GM18499 (cell line): ENCODE data around the gene SP7.
"Not testable (repeated sequence)": the region's sequence is repeated elsewhere in the genome, so short reads cannot be mapped to it uniquely, and the experiment has no call there.

Source experiments
- ATAC-seq: cut with Tn5 transposase; IDR thresholded peaks from one replicate; pipeline ENCODE4 v1.9.1; 2021; ENCODE audit warnings: moderate number of reproducible peaks; ENCODE audit not compliant: insufficient read depth, unreplicated experiment

The SP7 gene

GRCh38 chr12:53347905-53348304, 11.8 kb upstream of the SP7 start:
- no peak for ATAC-seq

GRCh38 chr12:53346491-53346890, 10.3 kb upstream of the SP7 start:
- ATAC-seq = no peak

- ATAC-seq = no peak
Observed at GRCh38 chr12:53345486-53346188, 9.5 kb upstream of the SP7 start.

- ATAC-seq = no peak
Observed at GRCh38 chr12:53344824-53345485, 8.8 kb upstream of the SP7 start.

GRCh38 chr12:53344487-53344823, 8.3 kb upstream of the SP7 start:
- no peak for ATAC-seq

- ATAC-seq = no peak
Observed at GRCh38 chr12:53343969-53344368, 7.8 kb upstream of the SP7 start.

GRCh38 chr12:53343449-53343848, 7.3 kb upstream of the SP7 start:
- ATAC-seq = no peak

- ATAC-seq = no peak
Observed at GRCh38 chr12:53340398-53340797, 4.2 kb upstream of the SP7 start.

GRCh38 chr12:53338916-53339315, 2.8 kb upstream of the SP7 start:
- ATAC-seq = no peak

GRCh38 chr12:53338017-53338416, 1.9 kb upstream of the SP7 start:
- ATAC-seq = no peak

GRCh38 chr12:53334822-53335221, 1.3 kb downstream of the SP7 start:
- no peak for ATAC-seq

GRCh38 chr12:53333845-53334244, 2.3 kb downstream of the SP7 start:
- no peak for ATAC-seq

- ATAC-seq = no peak
Observed at GRCh38 chr12:53333289-53333688, 2.9 kb downstream of the SP7 start.

GRCh38 chr12:53332744-53333143, 3.4 kb downstream of the SP7 start:
- no peak for ATAC-seq

GRCh38 chr12:53332339-53332738, 3.8 kb downstream of the SP7 start:
- not testable (repeated sequence) for ATAC-seq

- no peak for ATAC-seq
Observed at GRCh38 chr12:53330671-53331070, 5.5 kb downstream of the SP7 start.

- no peak for ATAC-seq
Observed at GRCh38 chr12:53328043-53328435, 8.1 kb downstream of the SP7 start.

GRCh38 chr12:53327435-53328042, 8.6 kb downstream of the SP7 start:
- ATAC-seq = no peak

- ATAC-seq = no peak
Observed at GRCh38 chr12:53326460-53327185, 9.5 kb downstream of the SP7 start.

GRCh38 chr12:53325511-53326061, 10.6 kb downstream of the SP7 start:
- ATAC-seq = no peak
